GM18519 (cell line): ENCODE results near the gene CATSPER3.

Source experiments
- ATAC-seq: cut with Tn5 transposase; IDR thresholded peaks from one replicate; pipeline ENCODE4 v1.9.1; 2021; ENCODE audit warnings: mild to moderate bottlenecking, moderate library complexity; ENCODE audit not compliant: unreplicated experiment, low FRiP score

Gene CATSPER3

GRCh38 chr5:135056316-135057030 lies 88.8 kb downstream of the CATSPER3 start:
- no peak for ATAC-seq

DNA sequence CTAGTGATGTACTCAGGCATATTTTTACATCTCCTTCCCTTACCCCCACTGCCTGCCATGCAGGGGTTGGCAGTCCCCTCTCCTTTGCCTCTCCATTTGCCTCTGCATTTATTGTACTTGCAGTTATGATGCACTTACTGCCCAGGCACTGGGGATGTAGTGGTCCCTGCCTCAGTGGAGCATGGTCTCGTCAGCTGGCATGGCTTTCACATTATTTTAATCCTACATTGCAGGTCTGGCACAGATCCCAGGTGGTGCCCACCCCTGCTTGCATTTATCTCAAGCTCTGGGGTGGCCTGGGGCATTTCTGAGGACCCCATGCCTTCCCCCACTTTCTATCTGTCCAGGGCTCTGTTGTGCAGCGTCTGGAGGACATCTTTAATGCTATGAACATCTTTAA lies 89.5 kb downstream of the CATSPER3 start:
- no peak for ATAC-seq

- no peak for ATAC-seq
Measured at GRCh38 chr5:135058331-135058732, 90.6 kb downstream of the CATSPER3 start.

GRCh38 chr5:135059000-135059923 lies 91.6 kb downstream of the CATSPER3 start:
- ATAC-seq: no peak

GRCh38 chr5:135060021-135060420 lies 92.3 kb downstream of the CATSPER3 start:
- ATAC-seq: no peak

- ATAC-seq: no peak
Measured at GRCh38 chr5:135061001-135061400, 93.3 kb downstream of the CATSPER3 start.
